Stimulated activated CD4-positive, alpha-beta T cell treated with anti-CD3 and anti-CD28 coated beads, Interleukin-12 subunit alpha, Interleukin-12 subunit beta, amount 100 ng/mL, for 4 hours (primary cell): Measurements from ENCODE around the gene KNOP1.

ENCODE experiments used
- DNase-seq: peaks from one replicate; pipeline ENCODE4 v3.0.0-alpha.2; 2020

KNOP1 gene

GRCh38 chr16:19705843-19706242, 12.2 kb downstream of the KNOP1 start:
- DNase-seq = no peak

DNA sequence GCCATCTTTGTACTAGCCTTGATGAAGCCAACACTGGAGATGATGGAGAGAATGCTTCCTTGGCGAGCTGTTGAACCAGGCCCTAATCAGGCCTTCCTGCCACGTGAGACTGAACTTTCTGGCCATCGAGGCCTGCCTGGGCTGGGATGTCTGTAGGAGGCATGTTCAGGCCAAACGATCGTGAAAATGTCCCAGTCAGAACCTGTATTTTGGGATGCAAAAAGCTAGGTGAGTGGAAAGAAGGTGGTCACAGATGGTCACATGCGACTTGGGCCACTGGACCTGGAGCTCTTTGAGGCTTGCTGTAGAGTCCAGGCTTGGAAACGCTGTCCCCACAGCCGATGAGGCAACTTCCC, 12.9 kb downstream of the KNOP1 start:
- DNase-seq = no peak

- DNase-seq = no peak
These were observed 13.5 kb downstream of the KNOP1 start for GRCh38 chr16:19704321-19705145.

- DNase-seq = no peak
These were observed 14.7 kb downstream of the KNOP1 start for GRCh38 chr16:19703172-19703889.

GRCh38 chr16:19701091-19701490, 16.9 kb downstream of the KNOP1 start:
- no peak for DNase-seq

DNA sequence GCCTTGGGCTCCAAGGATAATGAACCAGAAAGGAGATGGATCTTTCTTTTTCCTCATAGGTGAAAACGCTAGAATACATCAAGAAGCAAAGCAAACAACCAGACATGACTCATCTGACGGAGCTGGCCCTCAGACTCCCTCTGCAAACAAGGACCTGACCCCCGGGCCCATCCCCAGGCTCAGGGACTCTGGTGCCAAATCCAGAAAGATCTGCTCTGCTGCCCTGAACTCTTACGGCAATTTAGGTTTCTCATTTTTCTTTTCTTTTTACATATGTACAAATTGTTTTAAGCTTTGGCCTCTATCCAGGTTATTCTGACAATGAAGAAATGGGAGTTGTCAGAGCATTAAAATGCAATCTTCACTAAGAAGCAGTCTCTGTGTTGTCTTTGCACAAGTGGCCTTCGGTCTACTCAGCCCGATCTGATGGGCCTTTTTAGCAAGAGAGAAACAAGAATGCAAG, 17.7 kb downstream of the KNOP1 start:
- DNase-seq = no peak

DNA sequence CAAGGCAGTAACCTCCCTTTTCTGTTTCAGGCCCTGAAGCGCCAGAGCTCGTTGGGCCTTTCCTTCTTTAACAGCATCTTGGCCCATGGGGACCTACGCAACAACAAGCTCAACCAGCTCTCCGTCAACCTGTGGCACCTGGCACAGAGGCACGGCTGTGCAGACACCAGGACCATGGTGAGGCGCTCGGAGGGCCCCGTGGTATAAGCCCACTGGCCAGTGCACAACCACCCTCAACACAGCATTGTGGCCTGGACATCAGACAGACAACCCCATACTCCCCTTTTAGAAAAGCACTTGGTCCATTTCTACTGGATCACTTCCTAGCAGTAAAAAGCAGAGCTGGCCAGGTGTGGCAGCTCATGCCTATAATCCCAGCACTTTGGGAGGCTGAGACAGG, 18.6 kb downstream of the KNOP1 start:
- DNase-seq = no peak

GRCh38 chr16:19698480-19699465, 19.3 kb downstream of the KNOP1 start:
- no peak for DNase-seq

DNA sequence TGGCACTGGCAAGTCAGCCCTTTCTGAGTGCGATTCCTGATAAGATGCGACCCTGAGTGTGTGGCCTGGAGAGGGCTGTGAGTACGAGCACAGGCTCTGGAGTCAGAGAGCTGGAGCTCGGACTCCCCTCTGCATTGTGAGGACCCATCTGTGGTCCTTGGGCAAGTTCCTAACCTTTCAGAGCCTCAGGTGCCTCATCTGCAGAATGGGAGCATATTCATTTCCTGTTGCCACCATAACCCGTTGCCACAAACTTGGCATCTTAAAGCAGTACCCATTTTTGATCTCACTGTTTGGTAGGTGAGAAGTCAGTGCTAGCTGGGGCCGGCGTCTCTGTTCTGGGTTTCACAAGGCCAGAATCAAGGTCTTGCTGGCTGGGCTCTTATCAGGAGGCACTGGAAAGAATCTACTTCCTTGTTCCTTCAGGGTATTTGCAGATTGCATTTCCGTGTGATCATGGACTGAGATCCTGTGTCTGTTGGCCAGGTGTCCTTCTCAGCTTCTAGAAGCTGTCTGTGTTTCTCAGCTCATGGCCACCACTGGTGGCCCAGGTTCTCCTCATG, 20.2 kb downstream of the KNOP1 start:
- no peak for DNase-seq

DNA sequence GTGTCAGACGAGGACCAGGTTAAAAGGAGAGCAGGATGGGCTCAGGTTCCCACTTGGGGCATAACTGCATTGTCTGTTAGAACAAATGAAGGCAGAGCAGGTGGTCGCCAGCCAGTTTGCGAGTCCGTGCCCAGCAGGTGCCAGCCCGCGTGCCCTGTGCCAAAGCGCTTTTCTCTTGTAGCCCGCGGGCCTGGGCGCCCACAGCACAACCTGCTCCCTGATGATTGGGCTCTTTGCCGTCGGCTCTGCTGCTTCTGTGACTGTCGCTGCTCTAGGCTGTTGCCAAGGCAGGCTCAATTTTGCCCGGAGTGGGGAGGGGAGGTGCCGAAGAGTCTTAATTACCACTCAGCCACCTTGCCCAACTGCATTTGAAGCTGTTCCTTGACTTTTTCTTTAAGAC, 21.1 kb downstream of the KNOP1 start:
- DNase-seq = no peak

GRCh38 chr16:19696328-19696727, 21.7 kb downstream of the KNOP1 start:
- peak; percentile 9 for DNase-seq

GRCh38 chr16:19694989-19695388, 23.0 kb downstream of the KNOP1 start:
- DNase-seq = no peak

GRCh38 chr16:19691161-19691711, 26.8 kb downstream of the KNOP1 start:
- no peak for DNase-seq

DNA sequence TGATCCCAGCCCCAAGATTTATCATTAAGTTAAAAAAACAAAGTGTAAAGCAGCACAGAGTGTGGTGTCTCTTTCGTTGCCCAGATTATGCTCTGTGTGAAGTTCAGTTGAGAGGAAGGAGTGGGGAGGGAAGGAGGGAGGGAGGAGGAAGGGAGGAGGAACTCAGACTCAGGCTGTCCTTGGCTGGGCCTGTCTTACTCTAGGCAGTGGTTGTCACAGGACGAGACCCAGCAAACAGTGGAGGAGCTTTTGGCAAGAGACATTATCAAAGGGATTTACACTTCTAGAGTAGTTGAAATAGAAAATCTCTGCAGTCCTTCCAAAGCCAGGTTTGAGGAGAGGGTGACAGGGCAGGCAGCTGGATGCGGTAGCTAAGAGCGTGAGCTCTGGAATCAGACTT, 27.8 kb downstream of the KNOP1 start:
- no peak for DNase-seq

DNA sequence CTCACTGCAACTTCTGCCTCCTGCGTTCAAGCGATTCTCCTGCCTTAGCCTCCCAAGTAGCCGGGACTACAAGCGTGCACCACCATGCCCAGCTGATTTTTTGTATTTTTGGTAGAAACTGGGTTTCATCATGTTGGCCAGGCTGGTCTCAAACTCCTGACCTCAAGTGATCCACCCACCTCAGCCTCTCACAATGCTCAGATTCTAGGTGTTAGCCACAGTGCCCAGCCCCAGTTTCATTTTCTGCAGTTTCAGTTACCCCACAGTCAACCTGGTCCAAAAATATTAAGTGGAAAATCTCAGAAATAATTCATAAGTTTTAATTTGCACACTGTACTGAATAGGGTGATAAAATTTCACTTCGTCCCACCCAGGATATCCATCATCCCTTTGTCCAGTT, 28.7 kb downstream of the KNOP1 start:
- no peak for DNase-seq

- DNase-seq = no peak
These were observed 29.5 kb downstream of the KNOP1 start for GRCh38 chr16:19688396-19689024.

GRCh38 chr16:19687279-19687678, 30.7 kb downstream of the KNOP1 start:
- DNase-seq = no peak

DNA sequence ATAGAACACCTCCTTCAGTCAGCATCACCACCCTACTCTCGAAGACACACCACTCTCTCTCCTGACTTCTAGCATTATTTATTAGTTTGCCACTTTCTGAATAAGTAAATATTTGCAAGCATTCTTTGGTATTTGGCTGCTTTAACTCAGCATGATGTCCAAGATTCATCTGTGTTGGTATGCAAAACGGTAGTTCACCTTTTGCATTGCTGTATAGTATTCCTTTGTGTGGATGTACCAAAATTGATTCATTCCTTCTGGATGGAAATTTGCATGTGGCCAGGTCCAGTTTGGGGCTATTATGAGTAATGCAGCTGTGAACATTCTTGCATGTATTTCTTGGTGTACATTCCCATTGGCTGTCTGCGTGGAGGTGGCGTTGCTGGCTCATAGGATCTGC, 32.9 kb downstream of the KNOP1 start:
- no peak for DNase-seq

- no peak for DNase-seq
These were observed 34.4 kb downstream of the KNOP1 start for GRCh38 chr16:19683453-19684236.

DNA sequence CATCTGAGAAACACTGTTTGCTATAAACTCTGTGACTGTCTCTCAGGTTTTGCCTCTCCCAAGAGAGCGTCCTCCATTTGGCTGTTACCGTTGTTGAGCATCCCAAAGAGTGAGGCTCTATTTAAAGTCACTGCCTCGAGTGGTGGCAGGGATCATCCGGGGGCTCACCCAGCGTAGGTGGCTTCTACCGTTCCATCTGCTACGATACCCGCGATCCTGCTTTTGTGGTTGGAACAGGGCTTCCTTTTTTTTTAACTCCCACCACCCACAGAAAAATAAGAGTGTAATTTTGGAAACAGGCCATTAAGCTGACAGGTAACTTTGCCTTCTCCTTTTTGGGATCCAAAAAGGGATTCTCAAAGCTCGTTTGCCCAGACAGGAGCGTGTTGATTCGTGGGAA, 36.4 kb downstream of the KNOP1 start:
- DNase-seq = no peak

GRCh38 chr16:19680881-19681340, 37.1 kb downstream of the KNOP1 start:
- DNase-seq = no peak
